Hypothalamus (tissue), 51 donors: ENCODE measurements around the gene GATA2.

Source experiments
- DNase-seq, 51 donors: peaks; one replicate each; lab custom pipeline; 2025; lab: John Stamatoyannopoulos, UW

The GATA2 gene

DNA sequence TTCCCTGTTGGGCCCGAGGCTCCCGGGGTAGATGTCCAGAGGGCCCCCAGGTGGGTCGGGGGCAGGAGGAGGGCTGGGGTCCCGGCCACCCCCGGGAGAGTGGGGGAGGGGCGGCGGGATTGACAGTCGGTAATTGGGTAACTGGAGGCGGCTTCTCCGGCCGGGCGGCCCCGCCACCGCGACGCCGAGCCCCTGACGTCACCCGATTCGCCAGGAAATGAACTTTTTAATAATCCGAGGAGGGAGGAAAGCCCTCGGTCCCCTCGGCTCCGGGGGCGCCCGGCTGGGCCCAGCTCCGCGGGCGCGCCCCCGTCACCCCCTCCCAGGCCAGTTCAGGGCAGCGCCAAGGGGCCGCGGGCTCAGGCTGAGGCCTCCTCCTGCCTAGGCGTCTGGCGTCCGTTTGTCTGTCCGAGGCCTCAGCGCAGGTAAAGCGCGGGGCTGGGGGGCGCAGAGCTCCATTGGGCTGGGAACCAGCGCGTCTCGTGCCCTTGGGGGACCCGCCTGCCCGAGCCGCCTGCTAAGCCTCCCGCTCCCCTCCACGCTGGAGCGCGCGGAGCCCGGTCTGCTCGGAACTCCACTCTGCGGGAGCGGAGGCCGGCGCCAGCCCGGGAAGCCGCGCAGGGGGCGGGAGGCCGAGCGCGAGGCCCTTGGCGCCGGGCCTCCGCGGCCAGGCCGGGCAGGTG is 3.9 kb downstream of the GATA2 start:
- DNase-seq: no peak

DNA sequence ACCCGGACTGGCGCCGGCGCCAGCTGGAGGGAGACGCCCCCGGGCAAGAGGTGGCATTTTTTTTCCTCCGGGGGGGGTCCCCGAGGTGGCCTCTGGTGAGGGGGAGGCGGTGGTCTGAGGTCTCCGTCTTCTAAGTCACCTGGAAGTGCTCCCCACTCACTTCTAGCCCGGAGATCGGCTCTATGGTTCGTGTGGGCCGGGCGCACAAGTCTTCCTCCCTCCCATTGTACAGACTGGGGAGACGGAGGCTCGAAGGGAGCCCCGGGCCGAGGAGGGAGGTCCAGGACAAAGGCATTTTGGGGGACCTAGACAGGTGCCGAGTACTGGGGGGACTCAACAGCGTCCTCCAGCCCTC is 4.4 kb downstream of the GATA2 start:
- DNase-seq: no peak

DNA sequence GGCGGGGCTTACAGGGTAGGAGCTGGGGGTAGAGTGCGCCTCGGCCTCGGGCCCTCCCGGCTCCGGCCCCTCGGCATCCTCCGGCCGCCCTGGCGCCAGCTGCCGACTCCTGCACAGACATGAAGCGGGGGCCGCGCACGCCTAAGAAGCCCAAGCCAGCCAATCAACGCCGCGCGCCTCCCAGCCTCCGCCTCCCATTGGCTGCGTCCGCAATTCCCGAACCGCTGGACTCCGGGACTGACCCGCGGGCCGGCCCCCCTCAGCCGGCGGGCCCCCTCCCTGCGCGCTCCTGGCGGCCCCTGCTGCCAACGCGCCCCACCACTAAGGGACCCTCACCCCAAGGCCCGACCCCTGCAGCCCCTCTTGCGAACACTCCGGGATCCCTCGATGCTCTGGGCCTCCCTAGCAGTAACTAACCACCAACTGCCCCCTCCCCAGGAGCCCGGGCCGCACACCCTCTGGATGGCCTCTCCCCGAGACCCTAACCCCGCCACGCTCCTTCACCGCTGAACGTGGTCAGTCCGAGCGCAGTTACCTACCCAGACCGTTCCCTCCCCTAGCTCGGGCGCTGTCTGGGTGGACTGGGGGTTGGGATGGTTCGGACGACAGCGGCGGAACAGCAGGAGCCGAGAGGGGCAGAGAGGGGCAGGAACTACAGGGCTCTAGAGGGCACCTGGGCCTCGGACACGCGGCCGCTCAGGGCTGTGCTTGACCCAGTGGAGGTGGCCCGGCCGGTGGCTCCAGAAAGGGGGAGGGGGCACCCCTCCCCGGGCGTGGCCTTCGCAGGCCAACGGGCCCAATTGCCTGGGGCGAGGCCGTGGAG is 5.0 kb downstream of the GATA2 start:
- peak in 33 of 51 donors; percentile 4 to 65 (median 22) for DNase-seq

DNA sequence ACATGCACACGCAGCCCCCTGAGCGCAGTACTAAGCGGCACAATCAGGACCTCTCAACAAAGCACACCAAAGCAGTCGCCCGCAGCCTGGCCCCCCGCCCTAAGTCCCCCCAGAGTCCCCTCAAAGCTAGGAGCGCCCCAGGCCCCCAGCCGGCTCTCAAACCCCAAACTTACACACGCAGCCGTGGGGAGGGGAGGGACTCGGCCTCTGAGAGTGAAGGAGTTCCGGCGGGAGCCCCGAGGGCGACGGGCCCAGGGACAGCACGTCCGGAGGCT is 5.5 kb downstream of the GATA2 start:
- no peak for DNase-seq

DNA sequence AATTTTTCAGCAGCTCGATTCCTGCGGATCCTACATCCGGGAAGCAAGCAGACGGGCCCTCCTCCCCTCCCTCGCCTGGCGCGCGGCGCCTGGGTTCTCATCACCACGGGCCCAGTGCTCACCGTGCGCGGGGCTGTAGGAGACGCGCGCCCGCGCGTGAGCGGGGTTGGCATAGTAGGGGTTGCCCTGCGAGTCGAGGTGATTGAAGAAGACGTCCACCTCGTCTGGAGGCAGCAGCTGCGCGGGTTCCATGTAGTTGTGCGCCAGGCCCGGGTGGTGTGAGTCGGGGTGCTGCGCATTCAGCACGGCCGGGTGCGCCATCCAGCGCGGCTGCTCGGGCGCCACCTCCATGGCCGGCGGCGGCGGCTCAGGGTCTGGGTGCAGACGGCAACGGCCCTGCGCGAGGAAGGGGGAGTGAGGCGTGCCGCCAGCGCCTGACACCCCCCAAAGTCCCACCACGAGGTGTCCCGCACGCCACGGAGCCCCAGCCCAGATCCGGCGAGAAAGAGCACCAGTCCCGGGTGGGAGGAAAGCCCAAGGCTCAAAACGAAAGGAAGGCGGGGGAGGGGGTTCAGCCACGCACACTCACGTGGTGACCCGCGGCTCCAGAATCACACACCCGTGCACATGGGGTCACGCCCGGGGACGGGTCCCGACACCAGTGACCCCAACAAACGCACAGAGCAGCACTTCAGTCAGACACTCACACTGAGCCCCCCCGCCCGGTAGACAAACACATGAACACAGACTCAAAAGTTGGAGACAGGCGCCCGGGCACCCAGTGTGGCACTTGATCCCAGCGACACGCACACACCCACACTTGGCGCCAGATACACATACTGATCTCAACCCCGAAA is 6.1 kb downstream of the GATA2 start:
- DNase-seq: no peak

DNA sequence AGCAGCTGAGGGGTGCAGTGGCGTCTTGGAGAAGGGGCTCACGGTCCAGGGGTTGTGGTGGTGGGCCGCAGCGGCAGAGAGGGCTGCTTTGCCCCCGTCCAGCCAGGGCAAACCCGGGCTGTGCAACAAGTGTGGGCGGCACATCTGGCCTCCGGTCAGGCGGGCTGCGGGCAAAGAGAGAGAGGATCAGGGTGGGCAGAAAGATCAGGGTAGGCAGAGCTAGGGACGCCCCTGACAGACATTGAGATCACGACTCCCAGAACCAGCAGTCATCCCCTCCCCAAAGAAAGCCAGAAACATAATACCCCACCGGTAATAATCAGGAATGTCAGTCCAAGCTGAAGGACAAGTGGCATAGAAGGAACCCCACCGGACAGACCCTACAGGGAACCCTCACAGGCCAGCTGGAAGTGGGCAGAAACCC is 6.8 kb downstream of the GATA2 start:
- DNase-seq: no peak

DNA sequence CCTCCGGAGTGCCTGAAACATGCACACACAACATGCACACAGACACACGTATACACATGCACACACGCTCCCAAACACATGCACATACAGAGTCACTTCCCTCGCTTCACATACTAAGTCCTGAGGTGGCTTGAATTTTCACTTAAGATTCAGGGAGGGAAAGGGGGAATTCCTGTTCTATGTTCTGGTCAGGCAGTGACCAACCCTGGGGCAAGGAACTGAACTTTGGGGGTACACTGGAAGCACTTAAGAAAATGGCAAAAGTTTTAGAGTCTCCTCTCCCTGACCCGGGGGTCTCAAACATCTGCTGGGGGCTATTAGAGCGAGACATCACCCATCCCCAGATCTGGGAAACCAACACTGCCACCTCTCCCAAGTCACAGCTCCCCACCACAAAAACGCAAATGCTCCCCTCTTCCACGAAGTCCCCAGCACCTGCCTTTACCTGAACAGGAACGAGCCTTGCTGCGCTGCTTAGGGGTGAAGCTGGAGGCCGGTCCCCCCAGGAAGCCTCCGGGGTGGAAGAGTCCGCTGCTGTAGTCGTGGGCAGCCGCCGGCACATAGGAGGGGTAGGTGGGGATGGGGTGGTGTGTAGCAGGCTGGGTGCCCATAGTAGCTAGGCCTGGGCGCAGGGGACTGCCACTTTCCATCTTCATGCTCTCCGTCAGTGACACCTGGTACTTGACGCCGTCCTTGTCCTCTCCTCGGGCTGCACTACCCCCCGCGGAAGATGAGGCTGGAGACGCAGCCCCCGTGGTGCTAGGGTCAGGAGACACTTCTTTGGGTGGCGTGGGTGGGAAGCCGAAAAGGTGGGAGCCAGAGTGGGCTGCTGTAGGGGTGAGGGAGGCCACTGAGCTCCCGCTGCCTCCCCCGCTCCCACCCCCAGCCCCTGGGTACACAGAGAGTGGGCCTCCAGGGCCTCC is 7.5 kb downstream of the GATA2 start:
- no peak for DNase-seq

DNA sequence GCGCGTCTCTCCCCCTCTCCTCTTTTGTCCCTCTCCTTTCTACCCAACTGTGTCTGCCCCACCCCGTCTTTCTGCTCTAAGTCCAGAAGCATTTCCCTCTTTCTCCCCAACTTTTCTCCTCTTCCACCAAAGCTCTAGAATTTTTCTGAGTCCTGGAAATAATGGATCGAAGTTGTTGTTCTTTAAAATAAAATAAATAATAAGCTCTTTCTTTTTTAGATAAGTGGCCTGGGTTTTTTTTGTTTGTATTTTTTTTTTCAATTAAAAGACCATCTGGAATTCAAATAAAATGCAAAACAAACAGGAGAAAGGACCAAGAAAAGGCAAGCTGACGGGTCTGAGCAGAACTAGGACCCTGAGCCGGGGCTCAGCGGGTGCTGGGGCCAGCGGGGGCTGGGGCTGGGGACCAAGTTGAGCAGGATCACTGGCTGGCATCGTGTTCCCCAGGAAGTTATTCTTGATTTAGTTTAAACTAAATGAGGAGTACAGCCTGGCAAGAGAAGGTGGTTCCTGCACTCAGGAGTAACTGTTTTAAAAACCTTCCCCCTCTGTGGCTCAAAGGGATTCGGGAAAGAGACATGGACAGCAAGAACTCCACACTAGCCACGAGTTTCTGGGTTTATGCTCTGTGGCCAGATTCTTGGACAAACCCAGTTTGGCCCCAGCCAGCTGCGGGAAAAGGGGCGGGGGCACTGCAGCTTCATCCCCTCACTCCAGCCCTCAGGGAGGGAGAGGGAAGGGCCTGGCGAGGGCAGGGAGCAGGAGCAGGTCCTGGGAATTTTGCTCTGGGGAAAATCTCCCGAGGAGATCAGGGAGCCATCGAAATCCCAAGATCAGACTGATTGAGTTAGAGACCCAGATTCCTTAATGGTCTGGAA is 8.4 kb downstream of the GATA2 start:
- DNase-seq: no peak

DNA sequence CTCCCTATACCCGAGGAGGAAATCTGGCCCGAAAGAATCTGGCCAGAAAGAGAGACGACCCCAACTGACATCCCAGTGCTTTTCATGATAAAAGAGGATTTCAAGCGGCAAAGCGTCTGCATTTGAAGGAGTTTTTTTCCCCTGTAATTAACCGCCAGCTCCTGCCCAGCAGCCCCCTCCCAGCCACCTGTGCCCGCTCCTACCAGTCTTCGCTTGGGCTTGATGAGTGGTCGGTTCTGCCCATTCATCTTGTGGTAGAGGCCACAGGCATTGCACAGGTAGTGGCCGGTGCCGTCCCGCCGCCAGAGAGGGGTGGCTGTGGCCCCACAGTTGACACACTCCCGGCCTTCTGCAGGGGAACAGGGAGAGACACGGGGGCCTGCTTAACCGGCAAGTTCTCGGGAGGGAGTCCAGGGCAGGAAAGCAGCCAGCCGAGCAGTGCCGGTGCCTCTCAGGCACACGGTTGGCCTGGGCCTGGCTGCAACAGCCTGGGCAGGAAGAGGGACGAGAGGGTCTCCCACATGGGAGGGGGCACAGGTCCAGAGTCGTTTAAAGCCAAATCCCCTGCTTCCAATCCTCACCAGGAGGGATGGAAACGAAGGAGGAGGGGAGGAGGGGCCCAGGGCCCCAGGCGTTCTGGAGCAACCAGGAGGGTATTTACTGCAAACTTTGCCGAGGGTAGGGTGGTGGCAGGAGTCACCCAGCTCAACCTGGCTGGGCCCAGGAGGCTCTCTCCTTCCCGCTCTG is 9.2 kb downstream of the GATA2 start:
- no peak for DNase-seq

DNA sequence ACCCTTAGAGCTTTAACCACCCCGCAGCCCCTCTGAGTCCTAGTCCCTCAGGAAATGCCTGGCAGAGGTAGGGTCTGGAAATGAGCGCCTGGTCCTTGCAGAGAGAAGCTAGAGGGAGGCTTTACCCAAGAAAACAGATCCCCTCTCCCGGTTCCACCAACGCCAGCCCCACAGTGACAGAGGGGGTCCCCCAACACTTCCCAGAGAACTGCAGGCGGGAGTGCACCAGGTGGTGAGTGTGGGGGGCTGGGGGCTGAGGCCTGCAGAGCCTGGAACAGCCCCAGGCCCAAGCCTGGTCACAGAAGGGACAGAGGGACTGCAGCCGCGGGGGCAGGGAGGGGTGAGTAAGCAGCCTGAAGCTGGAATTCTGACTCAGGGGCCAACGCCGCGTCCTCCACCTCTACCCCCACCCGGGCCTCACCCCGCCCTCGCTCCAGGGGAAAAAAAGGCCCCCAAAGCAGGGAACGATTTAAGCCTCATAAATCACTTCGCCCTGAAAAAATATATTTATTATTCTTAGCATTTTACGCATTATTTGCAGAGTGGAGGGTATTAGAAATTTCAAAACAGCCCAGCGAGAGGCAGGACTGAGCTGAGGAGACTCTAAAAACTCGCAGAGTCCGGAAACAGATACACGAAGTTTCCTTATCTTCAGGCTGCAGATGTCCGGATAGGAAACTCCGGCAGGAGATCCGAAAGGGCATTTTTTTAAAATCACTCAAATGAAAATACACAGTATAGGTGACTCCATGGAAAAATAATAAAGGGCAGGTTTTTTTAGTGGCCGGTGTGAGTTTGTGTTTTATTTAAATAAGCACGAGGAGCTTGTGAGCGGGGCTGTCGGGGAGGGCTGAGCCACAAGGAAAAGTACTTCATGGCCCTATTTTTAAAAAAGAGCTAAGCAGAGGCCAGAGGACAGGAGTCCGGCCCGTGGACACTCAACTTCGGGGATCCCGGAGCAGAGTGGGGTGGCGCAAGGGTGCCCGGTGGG is 10.0 kb downstream of the GATA2 start:
- no peak for DNase-seq

DNA sequence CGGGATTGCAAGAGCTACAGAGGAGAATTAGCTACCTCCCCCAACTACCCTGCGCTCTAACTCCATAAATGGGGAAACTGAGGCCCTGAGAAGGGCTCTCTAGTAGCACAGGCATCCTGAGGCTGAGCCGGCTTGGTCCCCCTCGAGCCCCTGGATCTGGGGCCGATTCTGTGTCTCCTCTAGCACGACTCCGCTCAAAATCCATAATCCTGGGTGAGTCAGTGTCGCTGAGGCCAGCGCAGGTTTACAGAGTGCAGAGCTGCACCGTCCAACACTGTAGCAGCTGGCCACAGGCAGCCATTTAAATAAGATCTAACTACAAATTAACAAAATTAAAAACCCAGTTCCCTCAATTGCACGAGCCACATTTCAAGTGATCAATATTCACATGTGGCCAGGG is 10.8 kb downstream of the GATA2 start:
- DNase-seq: no peak

DNA sequence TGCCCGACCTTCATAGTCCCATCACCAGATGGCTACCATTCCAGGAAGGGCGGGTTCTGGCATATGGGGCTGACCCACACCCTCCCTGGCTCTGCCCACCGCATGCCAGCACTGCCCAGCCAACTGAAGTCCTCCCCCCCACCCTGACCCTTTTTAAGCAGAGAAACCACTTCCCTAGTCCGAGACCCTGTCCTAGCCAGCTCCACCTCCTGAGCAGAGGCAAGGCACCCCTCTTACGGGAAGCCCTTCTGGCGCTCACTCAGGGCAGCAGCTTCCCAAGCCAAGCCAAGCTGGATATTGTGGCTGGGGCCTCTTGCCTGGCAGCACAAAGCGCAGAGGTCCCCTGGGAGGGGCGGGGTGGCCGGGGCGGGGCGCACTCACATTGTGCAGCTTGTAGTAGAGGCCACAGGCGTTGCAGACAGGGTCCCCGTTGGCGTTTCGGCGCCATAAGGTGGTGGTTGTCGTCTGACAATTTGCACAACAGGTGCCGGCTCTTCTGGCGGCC is 11.5 kb downstream of the GATA2 start:
- no peak for DNase-seq

DNA sequence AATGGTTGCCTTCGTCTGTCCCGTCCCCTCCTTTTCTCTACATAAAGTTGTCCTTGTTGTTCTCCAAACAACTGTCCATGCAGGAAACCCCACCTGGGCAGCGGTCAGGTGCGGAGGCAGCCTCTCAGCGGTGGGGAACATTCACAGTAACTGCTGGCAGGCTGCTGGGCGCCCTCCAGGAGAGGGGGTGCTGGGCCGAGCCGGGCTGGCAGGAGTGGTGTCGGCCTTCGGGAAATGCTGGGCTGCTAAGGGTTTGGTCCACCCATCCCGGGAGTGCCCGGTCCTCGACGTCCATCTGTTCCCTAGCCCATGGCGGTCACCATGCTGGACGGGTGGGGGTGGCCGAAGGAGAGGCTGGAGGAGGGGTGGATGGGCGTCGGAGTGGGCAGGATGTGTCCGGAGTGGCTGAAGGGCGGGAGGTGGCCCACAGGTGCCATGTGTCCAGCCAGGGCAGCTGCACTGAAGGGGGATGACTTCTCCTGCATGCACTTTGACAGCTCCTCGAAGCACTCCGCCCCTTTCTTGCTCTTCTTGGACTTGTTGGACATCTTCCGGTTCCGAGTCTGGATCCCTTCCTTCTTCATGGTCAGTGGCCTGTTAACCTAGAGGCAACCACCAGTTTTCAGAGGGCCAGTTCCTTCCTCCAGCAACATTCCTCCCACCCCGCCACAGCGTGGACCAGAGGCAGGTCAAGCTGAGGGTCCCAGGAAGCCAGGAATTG is 12.1 kb downstream of the GATA2 start:
- no peak for DNase-seq

DNA sequence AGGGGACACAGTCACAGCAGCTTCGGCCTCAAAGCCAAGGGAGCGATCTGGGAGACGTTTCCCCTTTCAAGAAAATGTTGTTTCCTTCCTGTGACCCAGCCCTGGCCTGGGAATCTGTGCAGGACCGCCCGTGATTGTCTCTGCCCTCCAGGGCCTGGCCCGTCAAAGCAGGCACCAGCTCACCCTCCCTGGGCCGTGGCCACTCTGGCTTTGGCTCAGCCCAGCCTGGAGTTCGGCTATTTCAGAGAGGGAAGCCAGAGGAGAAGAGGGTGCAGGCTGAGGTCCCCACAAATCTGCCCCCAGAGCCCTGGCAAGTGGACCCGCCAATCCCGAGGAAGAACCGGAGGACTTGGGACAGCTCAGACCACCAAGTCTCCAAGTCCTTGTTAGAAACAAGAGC is 12.7 kb downstream of the GATA2 start:
- no peak for DNase-seq

DNA sequence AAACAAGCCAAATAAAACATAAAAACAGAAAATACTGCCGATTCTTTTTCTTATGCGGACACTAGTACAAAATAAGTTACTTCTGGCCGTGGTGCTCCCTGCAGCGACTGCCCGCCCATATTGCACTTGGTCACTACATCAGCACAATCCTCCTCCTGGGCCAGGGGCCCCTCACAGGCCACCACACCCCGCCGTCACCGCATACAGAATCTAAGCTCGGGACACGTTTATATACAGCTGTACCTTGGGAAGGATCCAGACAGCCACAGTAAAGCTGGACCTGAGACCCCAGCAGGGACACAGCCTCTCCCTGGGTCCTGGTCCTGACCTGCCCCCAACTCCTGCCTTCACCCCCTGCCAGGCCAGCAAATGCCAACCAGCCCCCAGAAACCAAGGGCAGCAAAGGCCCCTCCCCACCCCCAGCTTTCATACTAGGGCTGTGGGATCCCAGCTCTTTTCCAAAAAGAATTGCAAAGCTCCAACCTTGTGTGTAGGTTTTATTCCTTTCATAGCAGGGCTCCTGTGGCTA is 13.4 kb downstream of the GATA2 start:
- no peak for DNase-seq
